ENCODE data around the gene NDUFA6. TPM values are rescaled to one million over a fixed set of nuclear protein-coding genes. Genes with fewer than 3 reads are reported as not detected.
"Not testable (repeated sequence)": the region's sequence is repeated elsewhere in the genome, so short reads cannot be mapped to it uniquely, and the experiment has no call there.

NDUFA6 gene
- 112 and 113 TPM in 2 replicates for total RNA-seq (2014; rRNA removed; shearing (Covaris generic))

GRCh38 chr22:42090596-42091454 lies at the start of gene NDUFA6:
Gene NDUFA6, minus strand, starts transcription at chr22:42090772. Its CDS starts 28 bp downstream, at chr22:42090744.
- Histone ChIP-seq H3K36me3 (peaks cover 18% of the 10 kb centered on the region), H3K9me3 (replicated peaks) (no peaks in the 10 kb centered on the region), H3K27me3 (no peaks in the 10 kb centered on the region), H3K4me3 (peak within 1 kb of the TSS; percentile 83), H3K27ac (peak within 1 kb of the TSS; percentile 93), H3K4me1 (no peaks in the 10 kb centered on the region)
- peak; percentile 98 to 99 for DNase-seq

DNA sequence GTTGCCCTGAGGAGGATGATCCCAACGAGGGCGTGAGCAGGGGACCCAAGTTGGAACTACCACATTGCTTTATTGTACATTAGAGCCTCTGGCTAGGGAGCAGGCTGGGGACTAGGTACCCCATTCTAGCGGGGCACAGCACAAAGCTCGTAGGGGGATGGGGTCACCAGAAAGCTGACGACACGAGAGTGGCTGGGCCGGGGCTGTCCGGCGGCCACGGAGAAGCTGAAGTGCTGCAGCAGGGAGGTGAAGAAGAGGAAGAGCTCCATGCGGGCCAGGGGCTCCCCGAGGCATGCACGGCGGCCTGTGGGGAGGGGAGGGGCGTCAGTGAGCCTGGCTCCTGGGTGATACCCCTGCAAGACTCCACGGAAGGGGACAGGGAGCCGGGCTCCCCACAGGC lies 49.6 kb upstream of the NDUFA6 start:
- H3K36me3 ChIP-seq; H3K4me3 ChIP-seq; H3K27me3 ChIP-seq; DNase-seq; H3K4me1 ChIP-seq; H3K9me3 ChIP-seq (replicated peaks); H3K27ac ChIP-seq: not testable (repeated sequence)

DNA sequence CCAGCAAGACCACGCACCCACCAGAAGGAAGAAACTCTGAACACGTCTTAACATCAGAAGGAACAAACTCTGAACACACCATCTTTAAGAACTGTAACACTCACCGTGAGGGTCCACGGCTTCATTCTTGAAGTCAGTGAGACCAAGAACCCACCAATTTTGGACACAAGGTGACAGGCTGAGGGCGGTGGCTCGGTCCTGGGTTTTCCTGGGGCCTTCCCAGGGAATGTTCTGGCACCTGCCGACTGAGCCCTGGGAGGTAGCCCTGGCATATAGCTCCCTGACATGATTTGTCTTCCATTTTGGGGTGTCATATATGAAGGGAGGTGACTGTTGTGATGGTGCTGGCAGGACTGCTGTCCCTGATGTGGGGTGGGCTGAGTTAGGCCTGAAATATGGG lies 48.9 kb upstream of the NDUFA6 start:
- H3K9me3 ChIP-seq (replicated peaks); H3K4me3 ChIP-seq; DNase-seq; H3K27ac ChIP-seq; H3K4me1 ChIP-seq; H3K27me3 ChIP-seq; H3K36me3 ChIP-seq: not testable (repeated sequence)

DNA sequence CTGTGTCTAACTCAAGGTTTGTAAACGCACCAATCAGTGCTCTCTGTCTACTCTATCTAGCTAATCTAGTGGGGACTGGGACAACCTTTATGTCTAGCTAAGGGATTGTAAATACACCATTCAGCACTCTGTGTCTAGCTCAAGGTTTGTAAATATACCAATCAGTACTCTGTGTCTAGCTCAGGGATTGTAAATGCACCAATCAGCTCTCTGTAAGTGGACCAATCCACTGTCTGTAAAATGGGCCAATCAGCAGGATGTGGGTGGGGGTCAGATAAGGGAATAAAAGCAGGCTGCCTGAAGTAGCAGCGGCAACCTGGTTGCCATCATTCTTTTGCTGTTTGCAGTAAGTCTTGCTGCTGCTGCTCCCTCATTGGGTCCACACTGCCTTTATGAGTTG lies 48.4 kb upstream of the NDUFA6 start:
- no peaks in the 10 kb centered on the region for H3K36me3 ChIP-seq
- no peaks in the 10 kb centered on the region for H3K27me3 ChIP-seq
- no peak overlapping the region for H3K4me3 ChIP-seq
- no peaks in the 10 kb centered on the region for H3K9me3 ChIP-seq (replicated peaks)
- H3K27ac ChIP-seq = no peak overlapping the region
- H3K4me1 ChIP-seq = no peaks in the 10 kb centered on the region
- DNase-seq = no peak

- no peak for DNase-seq
Observed at GRCh38 chr22:42138122-42138770, 47.7 kb upstream of the NDUFA6 start.

GRCh38 chr22:42135688-42136087 lies 45.1 kb upstream of the NDUFA6 start:
- H3K4me3 ChIP-seq; H3K4me1 ChIP-seq; H3K27ac ChIP-seq; H3K27me3 ChIP-seq; DNase-seq; H3K9me3 ChIP-seq (replicated peaks); H3K36me3 ChIP-seq: not testable (repeated sequence)

More at GRCh38 chr22:42138122-42138770, 47.7 kb upstream of the NDUFA6 start:
- Histone ChIP-seq H3K27ac (no peak overlapping the region), H3K36me3 (no peaks in the 10 kb centered on the region), H3K4me3 (no peak overlapping the region), H3K9me3 (replicated peaks) (no peaks in the 10 kb centered on the region), H3K4me1 (no peaks in the 10 kb centered on the region), H3K27me3 (no peaks in the 10 kb centered on the region)

DNA sequence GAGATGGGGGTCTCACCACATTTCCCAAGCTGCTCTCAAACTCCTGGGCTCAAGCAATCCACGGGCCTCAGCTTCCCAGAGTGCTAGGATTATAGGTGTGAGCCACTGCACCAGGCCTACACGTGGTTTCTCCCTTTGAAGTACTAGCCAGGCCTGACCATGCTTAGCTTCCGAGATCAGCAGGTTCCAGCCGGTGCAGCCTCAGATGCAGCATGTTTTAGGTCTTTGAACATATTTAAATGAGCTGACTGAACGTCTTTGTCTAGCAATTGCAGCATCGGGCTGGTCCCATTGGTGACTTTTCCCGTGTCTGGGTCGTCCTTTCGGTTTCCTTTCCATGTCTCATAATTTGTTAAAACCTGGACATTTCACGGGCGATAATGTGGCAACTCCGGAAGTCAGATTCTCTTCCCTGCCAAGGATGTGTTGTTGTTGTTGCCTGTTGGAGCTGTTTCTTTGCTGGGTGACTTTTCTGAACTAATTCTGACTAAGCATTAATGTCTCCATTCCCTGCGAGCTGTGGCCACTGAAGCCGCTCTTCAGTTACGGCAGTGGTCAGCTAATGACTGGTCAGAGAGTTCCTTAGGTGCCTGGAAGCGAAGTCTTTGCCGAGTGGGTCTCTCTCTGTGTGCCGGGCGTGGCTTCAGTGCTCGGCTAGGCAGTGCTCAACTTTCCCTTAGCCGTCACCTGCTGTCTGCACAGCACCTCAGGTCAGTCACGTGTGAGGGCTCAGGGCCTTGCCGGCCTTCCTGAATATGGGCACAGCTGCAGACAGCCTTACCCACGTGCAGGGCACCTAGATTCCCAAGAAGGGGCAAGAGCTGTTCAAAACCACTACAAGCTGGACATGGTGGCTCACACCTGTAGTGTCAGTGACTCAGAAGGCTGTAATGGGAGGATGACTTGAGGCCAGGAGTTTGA lies 43.8 kb upstream of the NDUFA6 start:
- H3K36me3 ChIP-seq = no peaks in the 10 kb centered on the region
- no peaks in the 10 kb centered on the region for H3K9me3 ChIP-seq (replicated peaks)
- no peak overlapping the region for H3K4me3 ChIP-seq
- no peak for DNase-seq
- no peaks in the 10 kb centered on the region for H3K4me1 ChIP-seq
- H3K27me3 ChIP-seq = no peaks in the 10 kb centered on the region
- no peak overlapping the region for H3K27ac ChIP-seq

DNA sequence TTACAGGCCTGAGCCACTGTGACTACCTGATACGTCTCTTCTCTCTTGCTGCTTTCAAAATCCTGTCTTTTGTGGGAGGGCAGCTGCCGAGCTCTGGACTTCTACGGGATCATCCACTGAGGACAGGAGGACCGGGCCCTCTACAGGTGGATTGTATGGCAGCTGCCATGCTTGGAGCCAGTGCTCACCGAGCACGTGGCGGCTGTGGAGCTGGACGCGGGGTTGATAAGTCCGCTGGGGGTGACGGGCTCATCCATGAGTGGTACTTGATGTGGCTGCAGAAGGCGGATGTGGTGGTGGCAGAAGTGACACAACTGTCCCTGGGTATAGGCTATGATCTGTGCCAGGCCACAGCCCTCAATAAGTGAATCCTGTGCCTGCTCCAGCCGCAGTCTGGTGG lies 41.9 kb upstream of the NDUFA6 start:
- DNase-seq = no peak
- no peaks in the 10 kb centered on the region for H3K9me3 ChIP-seq (replicated peaks)
- no peaks in the 10 kb centered on the region for H3K27me3 ChIP-seq
- no peak overlapping the region for H3K27ac ChIP-seq
- no peaks in the 10 kb centered on the region for H3K36me3 ChIP-seq
- H3K4me1 ChIP-seq = no peaks in the 10 kb centered on the region
- no peak overlapping the region for H3K4me3 ChIP-seq

DNA sequence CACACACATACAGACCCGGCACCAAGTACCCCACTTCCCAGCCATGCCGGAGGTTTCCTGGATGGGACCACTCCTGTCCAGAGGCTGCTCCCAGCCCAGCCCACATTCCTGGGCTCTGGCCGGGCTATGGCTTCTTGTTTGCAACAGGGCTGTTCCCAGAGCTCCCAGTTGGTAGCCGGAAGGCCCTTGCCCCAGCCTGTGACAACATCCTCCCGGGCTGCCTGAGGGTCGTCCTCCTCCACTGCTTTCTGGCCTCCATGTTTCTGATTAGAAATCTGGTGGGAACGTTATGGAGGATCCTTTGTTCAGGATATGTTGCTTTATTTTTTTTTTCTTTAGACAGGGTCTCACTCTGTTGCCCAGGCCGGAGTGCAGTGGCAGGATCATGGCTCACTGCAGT lies 41.0 kb upstream of the NDUFA6 start:
- Histone ChIP-seq H3K27me3 (no peaks in the 10 kb centered on the region), H3K9me3 (replicated peaks) (no peaks in the 10 kb centered on the region), H3K4me3 (no peak overlapping the region), H3K4me1 (no peaks in the 10 kb centered on the region), H3K36me3 (no peaks in the 10 kb centered on the region), H3K27ac (no peak overlapping the region)
- DNase-seq = no peak

DNA sequence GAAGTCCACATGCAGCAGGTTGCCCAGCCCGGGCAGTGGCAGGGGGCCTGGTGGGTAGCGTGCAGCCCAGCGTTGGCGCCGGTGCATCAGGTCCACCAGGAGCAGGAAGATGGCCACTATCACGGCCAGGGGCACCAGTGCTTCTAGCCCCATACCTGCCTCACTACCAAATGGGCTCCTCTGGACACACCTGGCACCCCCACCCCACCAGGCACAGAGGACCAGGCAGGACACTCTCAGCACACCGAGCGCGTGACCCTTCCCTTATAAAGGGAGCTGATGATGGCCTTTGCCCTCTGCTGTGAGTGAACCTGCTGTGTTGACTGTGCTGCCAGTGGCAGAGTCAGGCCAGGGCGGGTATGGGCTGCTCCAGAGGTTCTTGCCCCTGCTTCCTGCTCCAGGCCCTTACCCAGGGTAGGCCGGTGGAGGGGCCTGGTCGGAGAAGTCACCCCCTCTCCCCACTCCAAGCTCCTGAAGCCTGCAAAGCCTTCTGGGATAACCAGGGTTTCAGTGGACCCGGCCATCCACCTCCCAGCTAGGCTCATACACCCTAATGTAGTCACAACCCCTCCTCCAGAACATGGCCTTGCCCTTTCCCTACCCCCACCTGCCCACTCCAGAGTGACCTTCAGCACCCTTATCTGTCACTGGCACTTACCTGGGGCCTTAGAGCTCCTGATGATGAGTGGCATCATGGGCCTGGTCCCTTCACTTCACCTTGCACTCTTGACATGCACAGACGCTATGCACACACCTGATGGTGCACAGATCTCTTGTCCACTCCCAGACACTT lies 40.3 kb upstream of the NDUFA6 start, which contains the start of gene CYP2D6:
TSS of gene CYP2D6 (minus strand) at position 172 of the 793 bp plus-strand sequence. CDS start at position 153, 19 bp downstream.
- H3K27me3 ChIP-seq; H3K27ac ChIP-seq; DNase-seq; H3K4me1 ChIP-seq; H3K4me3 ChIP-seq; H3K36me3 ChIP-seq; H3K9me3 ChIP-seq (replicated peaks): not testable (repeated sequence)

DNA sequence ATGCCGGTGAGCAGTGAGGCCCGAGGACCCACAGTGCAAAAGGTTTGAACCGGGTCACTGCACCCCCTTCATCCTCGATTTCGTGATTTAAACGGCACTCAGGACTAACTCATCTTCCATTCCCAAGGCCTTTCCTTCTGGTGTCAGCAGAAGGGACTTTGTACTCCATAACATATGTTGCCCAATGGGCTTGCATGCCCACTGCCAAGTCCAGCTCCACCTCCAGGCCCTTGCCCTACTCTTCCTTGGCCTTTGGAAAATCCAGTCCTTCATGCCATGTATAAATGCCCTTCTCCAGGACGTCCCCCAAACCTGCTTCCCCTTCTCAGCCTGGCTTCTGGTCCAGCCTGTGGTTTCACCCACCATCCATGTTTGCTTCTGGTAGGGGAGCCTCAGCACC lies 39.6 kb upstream of the NDUFA6 start:
- not testable (repeated sequence) for H3K4me1 ChIP-seq; H3K27me3 ChIP-seq; DNase-seq; H3K4me3 ChIP-seq; H3K9me3 ChIP-seq (replicated peaks); H3K36me3 ChIP-seq; H3K27ac ChIP-seq

DNA sequence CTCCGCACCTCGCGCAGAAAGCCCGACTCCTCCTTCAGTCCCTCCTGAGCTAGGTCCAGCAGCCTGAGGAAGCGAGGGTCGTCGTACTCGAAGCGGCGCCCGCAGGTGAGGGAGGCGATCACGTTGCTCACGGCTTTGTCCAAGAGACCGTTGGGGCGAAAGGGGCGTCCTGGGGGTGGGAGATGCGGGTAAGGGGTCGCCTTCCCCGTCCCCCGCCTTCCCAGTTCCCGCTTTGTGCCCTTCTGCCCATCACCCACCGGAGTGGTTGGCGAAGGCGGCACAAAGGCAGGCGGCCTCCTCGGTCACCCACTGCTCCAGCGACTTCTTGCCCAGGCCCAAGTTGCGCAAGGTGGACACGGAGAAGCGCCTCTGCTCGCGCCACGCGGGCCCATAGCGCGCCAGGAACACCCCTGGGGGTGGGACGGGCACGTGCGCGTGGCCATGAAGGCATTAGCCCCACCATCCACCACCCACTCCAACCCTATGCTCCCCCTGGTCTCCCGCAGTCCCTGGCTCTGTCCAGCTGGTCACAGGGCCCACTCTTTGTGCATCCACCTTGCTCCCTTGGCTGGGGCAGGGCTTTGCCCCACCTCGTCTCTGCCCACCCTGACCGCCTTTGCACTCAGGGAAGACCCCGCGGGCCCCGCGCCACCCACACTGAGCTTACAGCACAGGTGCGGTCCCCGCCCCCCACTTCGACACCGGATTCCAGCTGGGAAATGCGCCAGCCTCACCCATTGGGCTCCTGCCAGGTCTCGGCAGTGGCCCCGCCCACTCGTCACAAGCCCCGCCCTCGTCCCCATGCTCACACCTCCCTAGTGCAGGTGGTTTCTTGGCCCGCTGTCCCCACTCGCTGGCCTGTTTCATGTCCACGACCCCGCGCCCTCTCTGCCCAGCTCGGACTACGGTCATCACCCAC lies 38.5 kb upstream of the NDUFA6 start:
- H3K27ac ChIP-seq; H3K27me3 ChIP-seq; H3K36me3 ChIP-seq; H3K4me3 ChIP-seq; H3K4me1 ChIP-seq; H3K9me3 ChIP-seq (replicated peaks): not testable (repeated sequence)
- DNase-seq = peak in 1 of 2 experiments; percentile 11

DNA sequence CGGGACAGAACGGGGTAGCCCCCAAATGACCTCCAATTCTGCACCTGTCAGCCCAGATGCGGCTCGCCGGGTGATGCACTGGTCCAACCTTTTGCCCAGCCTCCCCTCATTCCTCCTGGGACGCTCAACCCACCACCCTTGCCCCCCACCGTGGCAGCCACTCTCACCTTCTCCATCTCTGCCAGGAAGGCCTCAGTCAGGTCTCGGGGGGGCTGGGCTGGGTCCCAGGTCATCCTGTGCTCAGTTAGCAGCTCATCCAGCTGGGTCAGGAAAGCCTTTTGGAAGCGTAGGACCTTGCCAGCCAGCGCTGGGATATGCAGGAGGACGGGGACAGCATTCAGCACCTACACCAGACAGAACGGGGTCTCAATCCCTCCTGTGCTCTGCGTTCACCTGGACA lies 37.4 kb upstream of the NDUFA6 start:
- not testable (repeated sequence) for H3K4me3 ChIP-seq; DNase-seq; H3K27ac ChIP-seq; H3K36me3 ChIP-seq; H3K27me3 ChIP-seq; H3K9me3 ChIP-seq (replicated peaks); H3K4me1 ChIP-seq
